DND-41 (cell line): Measurements from ENCODE around the gene C22orf42.
"Not testable (repeated sequence)": the region's sequence is repeated elsewhere in the genome, so short reads cannot be mapped to it uniquely, and the experiment has no call there.

Experiments
- ATAC-seq: fragments of 200-7000 bp; cut with Tn5 transposase; 3 replicates; pipeline ENCODE4 v1.9.1; 2021; ENCODE audit warnings: low read depth; ENCODE audit not compliant: insufficient read depth
- DNase-seq: peaks from one replicate; pipeline ENCODE4 v3.0.0-alpha.2; 2020
- H2AFZ ChIP-seq: 2 replicates; pipeline ENCODE4 v1.6.0; 2012; ENCODE audit warnings: low read depth, low read length
- H3K27ac ChIP-seq: 2 replicates; pipeline ENCODE4 v1.5.1; 2012; ENCODE audit warnings: low read length, inconsistent platforms
- H3K27me3 ChIP-seq: fragments of 200-600 bp; sonication (generic); 2 replicates; pipeline ENCODE4 v1.6.0; 2012; ENCODE audit warnings: low read length, mild to moderate bottlenecking, inconsistent platforms; ENCODE audit not compliant: insufficient read depth, poor library complexity
- H3K36me3 ChIP-seq: 2 replicates; pipeline ENCODE4 v1.5.1; 2012; ENCODE audit warnings: low read length, inconsistent platforms; ENCODE audit not compliant: insufficient read depth
- H3K4me1 ChIP-seq: 2 replicates; pipeline ENCODE4 v1.5.1; 2012; ENCODE audit warnings: mild to moderate bottlenecking, low read length; ENCODE audit not compliant: insufficient read depth
- H3K4me2 ChIP-seq: 2 replicates; pipeline ENCODE4 v1.6.0; 2012; ENCODE audit warnings: mild to moderate bottlenecking, moderate library complexity, low read length, inconsistent platforms; ENCODE audit not compliant: insufficient read depth
- H3K4me3 ChIP-seq, 2 experiments: fragments of 200-600 bp in 1 of 2; shearing (Covaris generic) in 1 of 2; 2 replicates each; pipeline ENCODE4 v1.5.1; 2012 to 2016; ENCODE audit warnings: inconsistent platforms in 2 of 2, low read length in 2 of 2, mild to moderate bottlenecking in 2 of 2, low read depth in 1 of 2, moderate library complexity in 1 of 2
- H3K79me2 ChIP-seq: 2 replicates; pipeline ENCODE4 v1.6.0; 2012; ENCODE audit warnings: low read length, inconsistent platforms; ENCODE audit not compliant: insufficient read depth
- H3K9ac ChIP-seq: 2 replicates; pipeline ENCODE4 v1.6.0; 2012; ENCODE audit warnings: low read depth, mild to moderate bottlenecking, inconsistent platforms, low read length, moderate library complexity
- H3K9me3 ChIP-seq: 2 replicates; pipeline ENCODE4 v1.5.1; 2012; ENCODE audit warnings: low read length, moderate library complexity, mild to moderate bottlenecking, inconsistent platforms; ENCODE audit not compliant: insufficient read depth, severe bottlenecking
- H4K20me1 ChIP-seq: 2 replicates; pipeline ENCODE4 v1.6.0; 2012; ENCODE audit warnings: low read length; ENCODE audit not compliant: insufficient read depth
- EZH2 ChIP-seq: IDR thresholded peaks from 3 replicates; pipeline ENCODE4 v1.6.1; 2012; ENCODE audit warnings: borderline replicate concordance, low read depth, mild to moderate bottlenecking, moderate library complexity, low read length, inconsistent platforms; ENCODE audit not compliant: severe bottlenecking
- TF ChIP-seq, protein P1 (sequence below): IDR thresholded peaks from 2 replicates; pipeline ENCODE4 v1.5.1; 2012; ENCODE audit warnings: borderline replicate concordance, low read length, moderate library complexity, mild to moderate bottlenecking; ENCODE audit not compliant: poor library complexity, severe bottlenecking; ENCODE audit errors: extremely low read depth

The C22orf42 gene

DNA sequence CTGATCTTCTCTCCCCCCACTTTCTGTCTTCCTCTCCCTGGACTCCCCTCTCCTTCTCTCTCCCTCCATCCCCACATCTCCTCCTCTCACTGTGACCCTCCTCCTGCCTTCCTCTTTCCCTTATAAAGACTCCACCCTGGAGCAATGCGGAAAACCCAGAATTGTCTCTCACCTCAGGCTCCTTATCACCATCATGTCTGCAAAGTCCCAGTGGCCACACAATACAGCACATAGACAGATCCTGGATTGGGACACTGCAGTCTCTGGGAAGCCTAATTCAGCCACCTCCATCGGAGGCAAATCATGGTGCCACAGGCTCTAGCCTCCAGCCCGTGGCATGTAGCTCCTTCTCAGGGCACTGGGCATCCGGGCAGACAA lies 43.0 kb upstream of the C22orf42 start:
- no peak for DNase-seq
- no peaks in the 10 kb centered on the region for H3K9me3 ChIP-seq
- no peaks in the 10 kb centered on the region for H3K79me2 ChIP-seq
- no peak overlapping the region for H3K4me2 ChIP-seq
- H2AFZ ChIP-seq, result no peak overlapping the region
- no peak overlapping the region for H3K9ac ChIP-seq
- no peak for ATAC-seq
- H3K4me3 ChIP-seq, result no peak overlapping the region
- H3K27ac ChIP-seq, result no peak overlapping the region
- no peaks in the 10 kb centered on the region for H3K4me1 ChIP-seq
- TF ChIP-seq, protein P1, sequence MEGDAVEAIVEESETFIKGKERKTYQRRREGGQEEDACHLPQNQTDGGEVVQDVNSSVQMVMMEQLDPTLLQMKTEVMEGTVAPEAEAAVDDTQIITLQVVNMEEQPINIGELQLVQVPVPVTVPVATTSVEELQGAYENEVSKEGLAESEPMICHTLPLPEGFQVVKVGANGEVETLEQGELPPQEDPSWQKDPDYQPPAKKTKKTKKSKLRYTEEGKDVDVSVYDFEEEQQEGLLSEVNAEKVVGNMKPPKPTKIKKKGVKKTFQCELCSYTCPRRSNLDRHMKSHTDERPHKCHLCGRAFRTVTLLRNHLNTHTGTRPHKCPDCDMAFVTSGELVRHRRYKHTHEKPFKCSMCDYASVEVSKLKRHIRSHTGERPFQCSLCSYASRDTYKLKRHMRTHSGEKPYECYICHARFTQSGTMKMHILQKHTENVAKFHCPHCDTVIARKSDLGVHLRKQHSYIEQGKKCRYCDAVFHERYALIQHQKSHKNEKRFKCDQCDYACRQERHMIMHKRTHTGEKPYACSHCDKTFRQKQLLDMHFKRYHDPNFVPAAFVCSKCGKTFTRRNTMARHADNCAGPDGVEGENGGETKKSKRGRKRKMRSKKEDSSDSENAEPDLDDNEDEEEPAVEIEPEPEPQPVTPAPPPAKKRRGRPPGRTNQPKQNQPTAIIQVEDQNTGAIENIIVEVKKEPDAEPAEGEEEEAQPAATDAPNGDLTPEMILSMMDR, result no peak
- no peak for TF ChIP-seq EZH2
- H3K27me3 ChIP-seq, result peaks cover 10% of the 10 kb centered on the region
- H4K20me1 ChIP-seq, result 0 out of 2 replicates have a peak, but pooled peaks cover under 1% of the 10 kb centered on the region
- H3K36me3 ChIP-seq, result no peaks in the 10 kb centered on the region

DNA sequence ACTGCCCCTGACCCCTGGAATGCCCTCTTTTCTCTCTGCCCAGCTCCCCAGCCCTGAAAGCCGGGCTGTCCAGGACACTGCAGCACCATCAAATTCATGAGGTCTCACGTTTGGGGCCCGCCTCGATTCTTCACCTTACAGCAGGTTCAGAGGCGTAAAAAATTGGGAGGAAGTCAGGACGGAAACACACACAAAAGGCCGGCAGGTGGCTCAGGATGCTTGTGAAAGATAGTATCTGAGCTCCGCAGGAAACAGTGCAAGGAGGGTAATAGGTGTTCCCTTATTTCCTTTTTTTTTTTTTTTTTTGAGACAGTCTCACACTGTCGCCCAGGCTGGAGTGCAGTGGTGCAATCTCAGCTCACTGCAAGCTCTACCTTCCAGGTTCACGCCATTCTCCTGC lies 41.6 kb upstream of the C22orf42 start:
- Histone ChIP-seq H3K4me3 (no peak overlapping the region), H3K27me3 (peaks cover 10% of the 10 kb centered on the region), H3K36me3 (no peaks in the 10 kb centered on the region), H3K79me2 (no peaks in the 10 kb centered on the region), H3K9me3 (no peaks in the 10 kb centered on the region), H3K4me2 (no peak overlapping the region), H3K27ac (no peak overlapping the region), H4K20me1 (no peaks in the 10 kb centered on the region), H3K4me1 (no peaks in the 10 kb centered on the region), H2AFZ (no peak overlapping the region), H3K9ac (no peak overlapping the region)
- no peak for DNase-seq
- TF ChIP-seq, protein P1, result peak; percentile 15
- TF ChIP-seq EZH2, result no peak
- no peak for ATAC-seq

DNA sequence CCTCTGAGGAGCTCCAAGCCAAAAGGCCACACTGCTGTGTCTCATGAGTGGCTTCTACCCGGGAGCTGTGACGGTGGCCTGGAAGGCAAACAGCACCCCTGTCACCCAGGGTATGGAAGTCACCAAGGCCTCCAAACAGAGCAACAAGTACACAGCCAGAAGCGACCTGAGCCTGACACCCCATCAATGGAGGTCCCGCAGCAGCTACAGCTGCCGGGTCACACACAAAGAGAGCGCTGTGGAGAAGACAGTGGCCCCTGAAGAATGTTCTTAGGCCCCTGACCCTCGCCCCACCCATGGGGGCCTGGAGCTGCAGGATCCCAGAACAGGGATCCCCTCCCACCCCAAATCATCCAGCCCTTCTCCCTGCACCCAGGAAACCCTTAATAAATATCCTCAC lies 40.9 kb upstream of the C22orf42 start:
- DNase-seq (no peak), ATAC-seq (no peak)
- Histone ChIP-seq H3K79me2 (no peaks in the 10 kb centered on the region), H4K20me1 (no peaks in the 10 kb centered on the region), H3K9me3 (no peaks in the 10 kb centered on the region), H3K4me2 (no peak overlapping the region), H3K4me3 (no peak overlapping the region), H3K4me1 (no peaks in the 10 kb centered on the region), H3K27ac (no peak overlapping the region), H3K36me3 (no peaks in the 10 kb centered on the region), H3K27me3 (peaks cover 10% of the 10 kb centered on the region), H2AFZ (no peak overlapping the region), H3K9ac (no peak overlapping the region)
- TF ChIP-seq, protein P1, result no peak
- no peak for TF ChIP-seq EZH2

DNA sequence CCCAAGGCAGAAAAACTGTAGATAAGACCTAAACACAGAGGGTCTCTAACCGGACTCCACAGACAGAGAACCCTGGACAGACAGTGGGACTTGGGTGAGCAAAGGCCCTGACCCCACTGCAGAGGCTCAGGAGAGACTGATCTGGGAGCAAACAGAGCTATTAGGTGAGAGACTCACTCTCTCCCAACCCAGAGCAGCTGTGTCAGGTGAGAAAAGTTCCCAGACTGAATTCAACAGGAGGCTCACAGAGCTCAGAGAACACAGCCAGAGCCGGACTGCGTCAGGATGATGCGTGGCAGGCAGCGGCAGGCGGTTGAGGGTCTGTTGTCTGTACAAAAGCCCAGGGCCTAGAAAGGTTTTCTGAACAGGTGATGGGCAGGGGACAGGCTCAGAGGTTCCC lies 40.2 kb upstream of the C22orf42 start:
- no peaks in the 10 kb centered on the region for H3K79me2 ChIP-seq
- H3K27me3 ChIP-seq, result peaks cover 10% of the 10 kb centered on the region
- H3K36me3 ChIP-seq, result no peaks in the 10 kb centered on the region
- H3K9me3 ChIP-seq, result no peaks in the 10 kb centered on the region
- no peak for DNase-seq
- H3K27ac ChIP-seq, result no peak overlapping the region
- H3K9ac ChIP-seq, result no peak overlapping the region
- H3K4me3 ChIP-seq, result no peak overlapping the region
- H3K4me2 ChIP-seq, result no peak overlapping the region
- ATAC-seq, result no peak
- no peaks in the 10 kb centered on the region for H3K4me1 ChIP-seq
- H2AFZ ChIP-seq, result no peak overlapping the region; the same call in 1 of the 2 replicates
- H4K20me1 ChIP-seq, result no peaks in the 10 kb centered on the region
- TF ChIP-seq, protein P1, result no peak
- TF ChIP-seq EZH2, result no peak

DNA sequence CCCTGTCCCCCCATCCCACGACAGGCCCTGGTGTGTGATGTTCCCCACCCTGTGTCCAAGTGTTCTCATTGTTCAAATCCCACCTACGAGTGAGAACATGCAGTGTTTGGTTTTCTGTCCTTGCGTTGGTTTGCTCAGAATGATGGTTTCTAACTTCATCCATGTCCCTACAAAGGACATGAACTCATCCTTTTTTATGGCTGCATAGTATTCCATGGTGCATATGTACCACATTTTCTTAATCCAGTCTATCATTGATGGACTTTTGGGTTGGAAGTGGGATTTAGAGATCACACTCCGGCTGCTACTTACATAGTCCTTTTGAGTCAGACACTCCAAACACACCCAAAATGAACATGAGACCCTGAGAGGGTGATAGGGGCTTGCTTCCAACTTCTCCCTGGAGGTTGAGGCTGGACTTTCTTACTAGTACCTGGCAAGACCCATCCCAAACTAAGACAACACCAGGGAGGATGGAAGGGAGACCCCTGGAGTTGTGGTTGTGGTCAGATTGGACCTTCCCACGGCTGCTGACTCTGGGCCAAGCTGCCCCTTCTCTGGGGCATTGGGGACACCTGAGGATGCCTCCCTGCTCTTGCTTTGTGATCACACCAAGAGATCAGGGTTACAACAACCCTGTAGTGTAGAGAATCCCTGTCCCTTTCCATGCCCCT lies 38.6 kb upstream of the C22orf42 start:
- not testable (repeated sequence) for ATAC-seq, H3K36me3 ChIP-seq, H3K9me3 ChIP-seq, DNase-seq, H3K79me2 ChIP-seq, H2AFZ ChIP-seq, H3K9ac ChIP-seq, H3K4me1 ChIP-seq, H3K4me2 ChIP-seq, H3K27ac ChIP-seq, H3K4me3 ChIP-seq, H4K20me1 ChIP-seq
- H3K27me3 ChIP-seq, result peaks cover 10% of the 10 kb centered on the region
